Fibroblast of lung (primary cell): ENCODE measurements around the gene PTPN14. TPM values are rescaled to one million over a fixed set of nuclear protein-coding genes. Genes with fewer than 3 reads are reported as not detected.

ENCODE experiments used
- DNase-seq, 2 donors: peaks; one replicate each; pipeline versions ENCODE4 v3.0.0 to v3.0.0-alpha.2; 2010; ENCODE audit warnings: low read depth in 2 of 2
- H2AFZ ChIP-seq: 2 replicates; pipeline ENCODE4 v1.5.1; 2012; ENCODE audit warnings: low read length, control low read depth, inconsistent platforms
- H3K27ac ChIP-seq: 2 replicates; pipeline ENCODE4 v1.5.1; 2011; ENCODE audit warnings: low read length, control low read depth; ENCODE audit not compliant: insufficient read depth
- H3K27me3 ChIP-seq: 2 replicates; pipeline ENCODE4 v1.5.1; 2011; ENCODE audit warnings: mild to moderate bottlenecking, low read length; ENCODE audit not compliant: control insufficient read depth, insufficient read depth
- H3K36me3 ChIP-seq: 2 replicates; pipeline ENCODE4 v1.5.1; 2011; ENCODE audit warnings: low read length; ENCODE audit not compliant: control insufficient read depth, insufficient read depth
- H3K4me1 ChIP-seq: 2 replicates; pipeline ENCODE4 v1.5.1; 2011; ENCODE audit warnings: low read length; ENCODE audit not compliant: control insufficient read depth, insufficient read depth; ENCODE audit errors: extremely low read depth
- H3K4me2 ChIP-seq: 2 replicates; pipeline ENCODE4 v1.5.1; 2011; ENCODE audit warnings: low read length, control low read depth; ENCODE audit not compliant: insufficient read depth; ENCODE audit errors: extremely low read depth
- H3K4me3 ChIP-seq, 4 experiments: fragments of 200-600 bp in 1 of 4; sonication (generic) in 1 of 4; replicated peaks in 1 of 4; 2 replicates each; pipeline ENCODE4 v1.5.1; 2011 to 2016; ENCODE audit warnings: low read length in 4 of 4, low read depth in 3 of 4, mild to moderate bottlenecking in 3 of 4, control low read depth in 2 of 4, inconsistent platforms in 1 of 4, mixed read lengths in 1 of 4; ENCODE audit not compliant: insufficient read depth in 1 of 4; ENCODE audit errors: control extremely low read depth in 1 of 4
- H3K79me2 ChIP-seq: 2 replicates; pipeline ENCODE4 v1.5.1; 2012; ENCODE audit warnings: mild to moderate bottlenecking, low read length, inconsistent platforms; ENCODE audit not compliant: control insufficient read depth, insufficient read depth
- H3K9ac ChIP-seq: 2 replicates; pipeline ENCODE4 v1.5.1; 2011; ENCODE audit warnings: mild to moderate bottlenecking, low read length, control low read depth; ENCODE audit not compliant: insufficient read depth
- H3K9me3 ChIP-seq: 2 replicates; pipeline ENCODE4 v1.5.1; 2012; ENCODE audit warnings: low read depth, low read length; ENCODE audit not compliant: control insufficient read depth, insufficient read depth
- H4K20me1 ChIP-seq: 2 replicates; pipeline ENCODE4 v1.5.1; 2011; ENCODE audit warnings: low read length; ENCODE audit not compliant: control insufficient read depth, insufficient read depth; ENCODE audit errors: extremely low read depth
- CTCF ChIP-seq, 2 donors: IDR thresholded peaks in 1 of 2; conservative IDR thresholded peaks in 1 of 2; 1 replicate in 1 of 2; 2 replicates in 1 of 2; pipeline ENCODE4 v1.5.1; 2011 to 2012; ENCODE audit warnings: low read length in 2 of 2, control low read depth in 1 of 2, inconsistent platforms in 1 of 2, low read depth in 1 of 2, mild to moderate bottlenecking in 1 of 2
- EZH2 ChIP-seq: IDR thresholded peaks from 2 replicates; pipeline ENCODE4 v1.5.1; 2012; ENCODE audit warnings: low read length, control low read depth, mild to moderate bottlenecking; ENCODE audit errors: missing control alignments
- polyA plus RNA-seq, 2 donors: library from polyadenylated mRNA; depleted of rRNA in 1 of 2; stranded (reverse) in 1 of 2; unstranded in 1 of 2; fragments of >200 nt; gene quantifications; 2 replicates each; pipeline ENCODE4 v1.2.1, GENCODE V29; 2011 to 2012; ENCODE audit warnings: missing spikeins in 1 of 2
- total RNA-seq: library from RNA; depleted of rRNA; stranded (reverse); fragments of >200 nt; gene quantifications from 2 replicates; pipeline ENCODE4 v1.2.1, GENCODE V29; 2014

The PTPN14 gene
- total and polyA plus RNA-seq, 2 donors (not counting 1 experiment from before 2014, with no cell fraction given): 38.7 to 56.1 TPM

- peaks cover 30% of the 10 kb centered on the region for H3K4me1 ChIP-seq
- H3K9me3 ChIP-seq: no peaks in the 10 kb centered on the region
- peak; percentile 49 to 72 for DNase-seq
- H3K27ac ChIP-seq: peak overlapping the region; percentile 3
- no peaks in the 10 kb centered on the region for H3K27me3 ChIP-seq
- TF ChIP-seq EZH2 (no peak), CTCF (conservative IDR thresholded peaks at IDR 0.05 in 1 of 2, IDR thresholded peaks at IDR 0.05 in 1 of 2; ENCODE audit: low read depth in 1 of 2, low read length in 2 of 2) (no peak)
- H3K79me2 ChIP-seq: no peaks in the 10 kb centered on the region
- peak overlapping the region; percentile 6 for H3K4me2 ChIP-seq
- H3K9ac ChIP-seq: no peak overlapping the region
- no peaks in the 10 kb centered on the region for H4K20me1 ChIP-seq
- no peak overlapping the region for H3K4me3 ChIP-seq
- H3K36me3 ChIP-seq: no peaks in the 10 kb centered on the region
- H2AFZ ChIP-seq: no peak overlapping the region
Observed at GRCh38 chr1:214569357-214570004, 18.1 kb upstream of the PTPN14 start.

- no peaks in the 10 kb centered on the region for H3K9me3 ChIP-seq
- no peaks in the 10 kb centered on the region for H3K27me3 ChIP-seq
- peak overlapping the region; percentile 64 for H3K4me2 ChIP-seq
- DNase-seq: peak; percentile 63 to 76
- H2AFZ ChIP-seq: no peak overlapping the region
- H3K27ac ChIP-seq: no peak overlapping the region
- no peak overlapping the region for H3K9ac ChIP-seq
- H3K4me1 ChIP-seq: peaks cover 32% of the 10 kb centered on the region
- no peak overlapping the region for H3K4me3 ChIP-seq
- H4K20me1 ChIP-seq: no peaks in the 10 kb centered on the region
- H3K36me3 ChIP-seq: no peaks in the 10 kb centered on the region
- TF ChIP-seq CTCF (conservative IDR thresholded peaks at IDR 0.05 in 1 of 2, IDR thresholded peaks at IDR 0.05 in 1 of 2; ENCODE audit: low read depth in 1 of 2, low read length in 2 of 2) (no peak), EZH2 (no peak)
- H3K79me2 ChIP-seq: no peaks in the 10 kb centered on the region
Observed at GRCh38 chr1:214568328-214568727, 16.9 kb upstream of the PTPN14 start.

GRCh38 chr1:214567481-214567980 is 16.1 kb upstream of the PTPN14 start:
- H3K9ac ChIP-seq: no peak overlapping the region
- no peak overlapping the region for H3K4me2 ChIP-seq
- H3K27ac ChIP-seq: no peak overlapping the region

More at GRCh38 chr1:214567481-214567980, 16.1 kb upstream of the PTPN14 start:
- no peak overlapping the region for H2AFZ ChIP-seq
- peaks cover 32% of the 10 kb centered on the region for H3K4me1 ChIP-seq
- no peaks in the 10 kb centered on the region for H3K9me3 ChIP-seq
- H3K79me2 ChIP-seq: no peaks in the 10 kb centered on the region
- H3K4me3 ChIP-seq: no peak overlapping the region
- H3K27me3 ChIP-seq: no peaks in the 10 kb centered on the region
- no peaks in the 10 kb centered on the region for H3K36me3 ChIP-seq
- no peak for DNase-seq
- no peaks in the 10 kb centered on the region for H4K20me1 ChIP-seq
- TF ChIP-seq EZH2: no peak
